T-cell (primary cell): Measurements from ENCODE around the gene MPV17. TPM values are rescaled to one million over a fixed set of nuclear protein-coding genes. Genes with fewer than 3 reads are reported as not detected.

Experiments
- ATAC-seq, 4 experiments: fragments of 200-7000 bp in 3 of 4; fragments of 150-1000 bp in 1 of 4; cut with Tn5 transposase; replicated peaks in 1 of 4; 1 replicate in 3 of 4; 2 replicates in 1 of 4; pipeline ENCODE4 v1.10.0; 2021; ENCODE audit warnings: moderate library complexity in 3 of 4, mild to moderate bottlenecking in 2 of 4, moderate number of reproducible peaks in 1 of 4
- CTCF ChIA-PET, 2 donors: fragments of 300-600 bp; sonication (Branson Sonifier 250); formaldehyde crosslinking; loops; one replicate each; lab custom pipeline; 2022; ENCODE audit warnings: antibody characterized with exemption in 2 of 2; lab: Charles Lee
- POLR2A ChIA-PET, 2 donors: fragments of 300-600 bp; sonication (Branson Sonifier 250); formaldehyde crosslinking; loops; one replicate each; lab custom pipeline; 2022; ENCODE audit warnings: antibody characterized with exemption in 2 of 2; lab: Charles Lee
- DNase-seq, 35 experiments: peaks; one replicate each; pipeline versions ENCODE4 v3.0.0 to v3.0.0-alpha.2; 2013 to 2023
- H3K27ac ChIP-seq: one replicate; pipeline ENCODE4 v1.5.1; 2013; ENCODE audit warnings: low read length
- H3K27me3 ChIP-seq, 2 experiments: replicated peaks in 1 of 2; 1 replicate in 1 of 2; 2 replicates in 1 of 2; pipeline versions ENCODE4 v1.6.1 to v1.7.0; 2013; ENCODE audit warnings: low read length in 1 of 2, mixed read lengths in 1 of 2; ENCODE audit not compliant: control insufficient read depth in 2 of 2, insufficient read depth in 2 of 2; ENCODE audit errors: extremely low read depth in 1 of 2
- H3K36me3 ChIP-seq, 2 donors: 1 replicate in 1 of 2; 2 replicates in 1 of 2; pipeline versions ENCODE4 v1.6.1 to v1.7.0; 2013; ENCODE audit warnings: low read length in 1 of 2; ENCODE audit not compliant: control insufficient read depth in 2 of 2, insufficient read depth in 1 of 2; ENCODE audit errors: extremely low read depth in 1 of 2
- H3K4me1 ChIP-seq, 2 experiments: 1 replicate in 1 of 2; 2 replicates in 1 of 2; pipeline versions ENCODE4 v1.6.1 to v1.7.0; 2013; ENCODE audit warnings: low read length in 2 of 2, mixed read lengths in 1 of 2; ENCODE audit not compliant: insufficient read depth in 2 of 2, control insufficient read depth in 1 of 2; ENCODE audit errors: extremely low read depth in 1 of 2
- H3K4me3 ChIP-seq, 2 donors: 1 replicate in 1 of 2; 2 replicates in 1 of 2; pipeline versions ENCODE4 v1.5.1 to v1.7.0; 2013; ENCODE audit warnings: mild to moderate bottlenecking in 2 of 2, low read length in 1 of 2, moderate library complexity in 1 of 2; ENCODE audit not compliant: control insufficient read depth in 1 of 2; ENCODE audit errors: extremely low read depth in 1 of 2
- H3K9me3 ChIP-seq: 2 replicates; pipeline ENCODE4 v1.7.0; 2013
- H3K27ac Mint-ChIP-seq, 2 donors: one replicate each; pipeline ENCODE4 v1.8.0; 2020 to 2021; ENCODE audit warnings: mild to moderate bottlenecking in 2 of 2, mixed read lengths in 2 of 2
- H3K27me3 Mint-ChIP-seq, 2 donors: one replicate each; pipeline ENCODE4 v1.8.0; 2021 to 2022; ENCODE audit warnings: mixed read lengths in 2 of 2
- H3K36me3 Mint-ChIP-seq: one replicate; pipeline ENCODE4 v1.8.0; 2021; ENCODE audit warnings: mixed read lengths
- H3K4me1 Mint-ChIP-seq, 3 donors: one replicate each; pipeline ENCODE4 v1.8.0; 2020 to 2022; ENCODE audit warnings: mixed read lengths in 3 of 3, mild to moderate bottlenecking in 1 of 3
- H3K4me3 Mint-ChIP-seq, 3 donors: one replicate each; pipeline ENCODE4 v1.8.0; 2020 to 2022; ENCODE audit warnings: mild to moderate bottlenecking in 3 of 3, mixed read lengths in 3 of 3, moderate library complexity in 3 of 3
- H3K9me3 Mint-ChIP-seq, 3 donors: one replicate each; pipeline ENCODE4 v1.8.0; 2020 to 2022; ENCODE audit warnings: mixed read lengths in 3 of 3
- WGBS: methylation state at CpG from one replicate; pipeline ENCODE4 v1.1.5; 2013; ENCODE audit warnings: missing lambda C conversion rate; ENCODE audit not compliant: insufficient coverage; 5-methylcytosine and 5-hydroxymethylcytosine counted together
- total RNA-seq, 35 experiments: library from RNA in 6 of 35; stranded (reverse) in 6 of 35; fragments of 120-200 nt in 1 of 35; gene quantifications; one replicate each; pipeline versions ENCODE4 v1.2.1 to v1.2.4 and lab custom pipeline; 2013 to 2026

Gene MPV17
- total RNA-seq, 5 donors from 2014 or later (not counting 1 experiment from before 2014, with no cell fraction given) = 64.5 to 99.1 (median 93.6) TPM

GRCh38 chr2:27296481-27296880 is 26.4 kb downstream of the MPV17 start:
- ATAC-seq (no peak), DNase-seq (no peak)
- Histone ChIP-seq H3K27me3 (peaks cover 0 to 25% of the 10 kb centered on the region in 2 experiments), H3K36me3 (no peaks in the 10 kb centered on the region), H3K27ac (no peak overlapping the region), H3K9me3 (no peaks in the 10 kb centered on the region), H3K4me3 (no peak overlapping the region), H3K4me1 (no peaks in the 10 kb centered on the region)
- WGBS = 81% methylated on average over 3 of the region's 4 CpGs
- ChIA-PET POLR2A (no interaction called here), CTCF (no interaction called here)
- Mint-ChIP-seq H3K36me3 (no peaks in the 10 kb centered on the region), H3K27ac (no peak overlapping the region), H3K9me3 (no peaks in the 10 kb centered on the region), H3K27me3 (peaks cover 15 to 23% of the 10 kb centered on the region in 2 donors), H3K4me1 (no peaks in the 10 kb centered on the region), H3K4me3 (no peak overlapping the region)

- H3K27ac ChIP-seq = no peak overlapping the region
These were observed 28.0 kb downstream of the MPV17 start for GRCh38 chr2:27294928-27295327.

GRCh38 chr2:27291865-27292264 is 31.0 kb downstream of the MPV17 start:
- H3K27ac Mint-ChIP-seq = no peak overlapping the region
- H3K27me3 ChIP-seq = peaks cover 0 to 13% of the 10 kb centered on the region in 2 experiments
- H3K4me3 ChIP-seq = no peak overlapping the region
- no peaks in the 10 kb centered on the region for H3K36me3 Mint-ChIP-seq
- WGBS = 85% methylated on average over 3 of the region's 6 CpGs
- no peaks in the 10 kb centered on the region for H3K4me1 ChIP-seq
- H3K27me3 Mint-ChIP-seq = peaks cover 10 to 17% of the 10 kb centered on the region in 2 donors
- no peaks in the 10 kb centered on the region for H3K36me3 ChIP-seq
- no peaks in the 10 kb centered on the region for H3K9me3 ChIP-seq
- CTCF ChIA-PET = interaction anchor here (1.0 to 1.2 kb wide), 2 partner anchors 11 to 12 kb away, joined by 4 to 5 read pairs; no protein-coding TSS in a partner anchor
- no peaks in the 10 kb centered on the region for H3K9me3 Mint-ChIP-seq
- H3K27ac ChIP-seq = no peak overlapping the region
- ATAC-seq = no peak
- no peak overlapping the region for H3K4me3 Mint-ChIP-seq
- POLR2A ChIA-PET = no interaction called here
- no peak for DNase-seq
- H3K4me1 Mint-ChIP-seq = no peaks in the 10 kb centered on the region

More at GRCh38 chr2:27294928-27295327, 28.0 kb downstream of the MPV17 start:
- Mint-ChIP-seq H3K36me3 (no peaks in the 10 kb centered on the region), H3K4me3 (no peak overlapping the region), H3K9me3 (no peaks in the 10 kb centered on the region), H3K4me1 (no peaks in the 10 kb centered on the region), H3K27me3 (peaks cover 17 to 25% of the 10 kb centered on the region in 2 donors), H3K27ac (no peak overlapping the region)
- no peak for DNase-seq
- no peaks in the 10 kb centered on the region for H3K4me1 ChIP-seq
- WGBS = 86% methylated on average over 8 of the region's 8 CpGs
- ChIA-PET POLR2A (no interaction called here), CTCF (no interaction called here)
- H3K9me3 ChIP-seq = no peaks in the 10 kb centered on the region
- H3K36me3 ChIP-seq = no peaks in the 10 kb centered on the region
- no peak overlapping the region for H3K4me3 ChIP-seq
- H3K27me3 ChIP-seq = peaks cover 0 to 25% of the 10 kb centered on the region in 2 experiments
- no peak for ATAC-seq

- H3K4me3 ChIP-seq = no peak overlapping the region
- no peaks in the 10 kb centered on the region for H3K4me1 ChIP-seq
- ChIA-PET CTCF (no interaction called here), POLR2A (no interaction called here)
- DNase-seq (no peak), ATAC-seq (no peak)
- no peaks in the 10 kb centered on the region for H3K9me3 ChIP-seq
- no peaks in the 10 kb centered on the region for H3K36me3 ChIP-seq
- H3K27me3 ChIP-seq = peaks cover 0 to 13% of the 10 kb centered on the region in 2 experiments
- no peaks in the 10 kb centered on the region for H3K4me1 Mint-ChIP-seq
- WGBS = 80% methylated on average over 1 of the region's 5 CpGs
- no peak overlapping the region for H3K4me3 Mint-ChIP-seq
- peaks cover 6 to 18% of the 10 kb centered on the region in 2 donors for H3K27me3 Mint-ChIP-seq
- no peaks in the 10 kb centered on the region for H3K36me3 Mint-ChIP-seq
- H3K27ac Mint-ChIP-seq = no peak overlapping the region
- H3K9me3 Mint-ChIP-seq = no peaks in the 10 kb centered on the region
- H3K27ac ChIP-seq = no peak overlapping the region
These were observed 32.3 kb downstream of the MPV17 start for GRCh38 chr2:27290549-27290948.

- WGBS = no CpG with 5 or more reads among the region's 3 CpGs
- Histone ChIP-seq H3K36me3 (no peaks in the 10 kb centered on the region), H3K27me3 (peaks cover 0 to 12% of the 10 kb centered on the region in 2 experiments), H3K9me3 (no peaks in the 10 kb centered on the region), H3K4me3 (no peak overlapping the region), H3K27ac (no peak overlapping the region), H3K4me1 (no peaks in the 10 kb centered on the region)
- Mint-ChIP-seq H3K4me3 (no peak overlapping the region), H3K27me3 (peaks cover 6 to 18% of the 10 kb centered on the region in 2 donors), H3K27ac (no peak overlapping the region), H3K9me3 (no peaks in the 10 kb centered on the region), H3K36me3 (no peaks in the 10 kb centered on the region), H3K4me1 (no peaks in the 10 kb centered on the region)
- POLR2A ChIA-PET = no interaction called here
- ATAC-seq (no peak), DNase-seq (no peak)
- CTCF ChIA-PET = interaction anchor here in 1 of 2 donors (1.4 kb wide), 1 partner anchor 9 kb away, joined by 4 read pairs; no protein-coding TSS in a partner anchor
These were observed 34.3 kb downstream of the MPV17 start for GRCh38 chr2:27288610-27289009.

GRCh38 chr2:27285481-27285880 is 37.4 kb downstream of the MPV17 start:
- Histone ChIP-seq H3K9me3 (no peaks in the 10 kb centered on the region), H3K4me3 (no peak overlapping the region), H3K27ac (no peak overlapping the region), H3K4me1 (no peaks in the 10 kb centered on the region), H3K27me3 (peaks cover under 1 to 25% of the 10 kb centered on the region in 2 experiments), H3K36me3 (no peaks in the 10 kb centered on the region)
- H3K4me1 Mint-ChIP-seq = no peaks in the 10 kb centered on the region
- ATAC-seq (no peak), DNase-seq (no peak)
- no peak overlapping the region for H3K4me3 Mint-ChIP-seq
- no peaks in the 10 kb centered on the region for H3K36me3 Mint-ChIP-seq
- ChIA-PET CTCF (interaction anchor here in 1 of 2 donors (0.6 kb wide), 1 partner anchor 65 kb away, joined by 3 read pairs; no protein-coding TSS in a partner anchor), POLR2A (no interaction called here)
- H3K27ac Mint-ChIP-seq = no peak overlapping the region
- H3K9me3 Mint-ChIP-seq = no peaks in the 10 kb centered on the region
- H3K27me3 Mint-ChIP-seq = peaks cover 14 to 29% of the 10 kb centered on the region in 2 donors
- WGBS = 67% methylated on average over 1 of the region's 6 CpGs
